Measurements from ENCODE around the gene DHX8.

GRCh38 chr17:43477832-43478634 lies 5.7 kb upstream of the DHX8 start:
- TF ChIP-seq CTCF (conservative IDR thresholded peaks at IDR 0.05 in 1 of 2, IDR thresholded peaks at IDR 0.05 in 1 of 2; ENCODE audit: low read depth in 1 of 2, low read length in 2 of 2): no peak
- TF ChIP-seq EZH2 (IDR thresholded peaks at IDR 0.05; ENCODE audit: low read length, missing control alignments): no peak
